GM19043 (cell line): ENCODE data around the gene ZDHHC7.

Experiments used
- ATAC-seq: cut with Tn5 transposase; IDR thresholded peaks from one replicate; pipeline ENCODE4 v1.9.1; 2021; ENCODE audit warnings: low read depth; ENCODE audit not compliant: unreplicated experiment

ZDHHC7 gene

DNA sequence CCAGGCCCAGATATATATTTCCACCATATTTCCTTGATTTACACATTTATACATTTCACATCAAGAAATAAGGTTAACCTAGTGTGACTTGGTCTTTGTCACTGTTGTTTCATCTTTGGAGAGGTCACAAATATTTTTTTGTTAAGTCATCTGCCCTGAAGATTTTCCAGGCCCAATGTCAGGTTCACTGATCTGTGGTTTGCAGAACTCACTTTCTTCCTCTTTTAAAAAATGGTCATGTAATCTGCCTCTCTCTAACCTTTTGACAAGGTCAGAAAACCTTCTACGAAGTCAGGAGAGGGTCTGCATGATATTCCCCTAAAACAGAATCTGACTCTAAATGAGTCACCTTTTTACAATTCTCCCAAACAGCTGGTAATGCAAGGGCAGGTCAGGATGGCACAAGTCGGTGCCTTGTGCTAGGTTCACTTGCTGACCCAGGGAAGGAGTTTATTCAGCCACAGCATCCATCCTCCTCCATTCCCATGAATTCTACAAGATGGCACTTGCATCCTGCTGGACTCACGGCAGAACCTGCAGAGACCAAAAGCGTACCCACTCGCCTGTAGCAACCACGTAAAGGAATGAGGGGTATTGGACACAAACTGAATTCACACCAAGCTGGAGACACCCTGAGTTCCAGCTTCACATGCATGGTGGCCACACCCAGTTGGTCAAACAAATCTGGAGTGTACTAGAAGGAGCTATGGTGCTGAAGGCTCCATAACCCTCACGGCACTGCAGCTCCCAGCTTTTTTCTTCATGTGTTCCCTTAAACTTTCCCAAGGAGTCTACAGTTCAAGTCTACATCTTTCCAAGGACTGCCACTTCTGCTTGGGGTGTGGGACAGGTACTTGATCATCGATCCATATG lies 14.7 kb upstream of the ZDHHC7 start:
- no peak for ATAC-seq

- ATAC-seq: no peak
Observed at GRCh38 chr16:85019659-85020245, 8.4 kb upstream of the ZDHHC7 start.

DNA sequence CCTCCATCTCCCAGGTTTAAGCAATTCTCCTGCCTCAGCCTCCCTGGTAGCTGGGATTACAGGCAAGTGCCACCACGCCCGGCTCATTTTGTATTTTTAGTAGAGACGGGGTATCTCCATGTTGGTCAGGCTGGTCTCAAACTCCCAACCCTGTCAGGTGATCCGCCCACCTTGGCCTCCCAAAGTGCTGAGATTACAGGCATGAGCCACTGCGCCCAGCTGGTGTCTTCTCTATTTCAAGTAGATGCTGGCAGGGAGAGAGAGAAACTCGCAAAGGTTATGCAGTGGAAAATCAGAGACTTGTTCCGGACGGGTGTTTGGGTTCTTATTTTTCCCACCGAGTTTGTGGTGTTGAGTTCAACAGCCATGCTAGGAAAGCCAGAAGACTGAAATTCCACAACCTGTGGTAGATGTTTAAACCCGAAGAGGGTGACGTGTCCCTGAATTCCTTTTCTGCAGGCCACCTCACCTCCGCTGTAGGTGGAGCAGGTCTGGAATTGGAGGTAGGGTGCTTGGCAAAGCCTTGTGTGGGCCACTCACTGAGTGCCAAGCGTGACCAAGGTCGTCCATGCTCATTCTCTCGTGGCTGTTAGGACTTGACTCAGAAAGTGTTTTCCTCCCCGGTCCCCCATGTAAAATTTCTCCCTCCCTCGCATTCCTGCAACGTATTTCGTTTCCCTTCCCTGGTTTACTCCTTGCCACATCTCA lies 7.3 kb upstream of the ZDHHC7 start:
- ATAC-seq: no peak

- ATAC-seq: no peak
Observed at GRCh38 chr16:85017633-85018032, 6.3 kb upstream of the ZDHHC7 start.

GRCh38 chr16:85017151-85017550 lies 5.8 kb upstream of the ZDHHC7 start:
- ATAC-seq: peak; percentile 63

- no peak for ATAC-seq
Observed at GRCh38 chr16:85015481-85016187, 4.3 kb upstream of the ZDHHC7 start.

GRCh38 chr16:85014311-85014710 lies 3.0 kb upstream of the ZDHHC7 start:
- no peak for ATAC-seq

DNA sequence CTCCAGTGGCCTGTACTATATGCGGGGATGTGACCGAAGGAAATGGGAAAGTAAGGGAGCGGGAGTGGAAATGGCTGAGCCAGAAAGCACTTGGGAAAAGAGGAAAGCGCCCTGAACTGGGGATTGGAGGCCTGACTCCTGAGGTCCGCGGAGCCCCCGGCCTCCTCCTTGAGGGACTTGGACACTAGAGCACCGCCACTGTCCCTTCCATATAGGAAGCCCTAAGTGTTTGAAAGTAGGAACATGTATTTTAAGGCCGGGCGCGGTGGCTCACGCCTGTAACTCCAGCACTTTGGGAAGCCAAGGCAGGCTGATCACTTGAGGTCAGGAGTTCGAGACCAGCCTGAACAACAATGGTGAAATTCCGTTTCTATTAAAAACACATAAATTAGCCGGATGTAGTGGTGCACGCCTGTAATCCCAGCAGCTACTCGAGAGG lies 530 bp upstream of the ZDHHC7 start:
- ATAC-seq: no peak

DNA sequence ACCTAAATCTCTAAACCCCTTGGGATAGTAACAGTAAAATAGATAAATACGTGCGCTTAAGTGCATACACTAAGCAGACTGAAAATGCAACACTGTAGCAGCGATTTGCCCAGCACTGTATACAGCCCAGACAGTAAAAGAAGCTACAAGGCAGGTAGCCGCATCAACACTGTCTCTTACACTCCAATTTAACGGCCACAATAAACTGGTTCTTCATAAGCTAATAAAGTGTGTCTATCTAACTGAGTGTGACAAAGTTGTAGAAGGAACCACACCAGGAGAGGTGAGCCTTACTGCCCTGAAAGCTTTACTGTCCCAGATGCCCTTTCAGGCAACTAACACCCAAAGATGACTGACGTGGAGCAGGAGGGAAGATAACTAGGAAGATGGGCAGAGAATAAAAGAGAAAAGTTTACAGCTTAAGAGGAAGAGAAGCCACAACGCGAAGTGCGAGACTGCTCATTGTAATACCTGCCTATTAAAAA lies 847 bp downstream of the ZDHHC7 start:
- no peak for ATAC-seq

GRCh38 chr16:85008271-85008670 lies 3.1 kb downstream of the ZDHHC7 start:
- no peak for ATAC-seq

DNA sequence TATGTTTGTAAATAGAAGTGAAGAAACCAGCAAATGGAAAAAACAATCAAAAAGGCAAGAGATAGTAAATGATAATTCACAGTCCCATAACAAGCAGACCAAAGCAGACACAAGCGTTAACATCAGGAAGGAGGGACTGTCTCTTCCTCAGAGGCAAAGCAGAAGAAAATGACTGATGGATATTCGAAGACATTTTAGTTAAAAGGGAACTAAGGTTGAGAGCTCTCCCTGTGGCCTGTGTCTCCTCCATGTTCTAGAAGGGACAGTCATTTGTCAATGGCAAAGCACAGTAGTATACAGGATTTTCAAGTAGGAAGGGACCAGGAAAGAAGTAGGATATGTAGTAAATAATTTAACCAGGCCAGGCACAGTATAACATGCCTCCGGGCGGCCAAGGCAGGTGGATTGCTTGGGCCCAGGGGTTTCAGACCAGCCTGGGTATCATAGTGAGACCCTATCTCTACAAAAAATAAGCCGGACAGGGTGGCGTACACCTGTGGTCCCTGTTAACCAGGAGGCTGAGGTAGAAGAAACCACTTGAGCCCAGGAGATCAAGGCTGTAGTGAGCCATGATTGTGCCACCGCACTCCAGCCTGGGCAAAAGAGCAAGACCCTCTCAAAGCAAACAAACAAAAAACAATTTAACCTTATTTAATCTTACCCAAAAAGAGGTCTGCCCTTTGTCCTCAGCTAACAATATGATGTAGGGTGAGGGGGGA lies 3.7 kb downstream of the ZDHHC7 start:
- ATAC-seq: no peak

DNA sequence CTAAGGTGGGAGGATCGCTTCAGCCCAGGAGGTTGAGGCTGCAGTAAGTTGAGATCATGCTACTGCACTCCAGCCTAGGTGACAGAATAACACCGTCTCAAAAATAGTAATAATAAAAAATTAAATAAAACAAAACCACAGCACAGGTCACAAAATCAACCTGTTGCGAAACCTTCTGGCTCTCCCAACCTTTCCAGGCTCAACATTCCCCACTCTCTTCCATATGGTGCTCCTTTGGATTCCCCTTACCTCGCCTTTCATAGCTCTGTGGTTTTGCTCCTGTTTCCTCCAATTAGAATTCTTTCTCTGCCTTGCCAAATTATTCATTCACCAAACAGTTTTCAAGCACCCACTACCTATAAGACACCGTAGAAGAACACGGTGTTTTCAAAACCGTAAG lies 4.7 kb downstream of the ZDHHC7 start:
- ATAC-seq: no peak

GRCh38 chr16:85005285-85006069 lies 5.9 kb downstream of the ZDHHC7 start:
- ATAC-seq: no peak

GRCh38 chr16:85004587-85005205 lies 6.6 kb downstream of the ZDHHC7 start:
- ATAC-seq: no peak

DNA sequence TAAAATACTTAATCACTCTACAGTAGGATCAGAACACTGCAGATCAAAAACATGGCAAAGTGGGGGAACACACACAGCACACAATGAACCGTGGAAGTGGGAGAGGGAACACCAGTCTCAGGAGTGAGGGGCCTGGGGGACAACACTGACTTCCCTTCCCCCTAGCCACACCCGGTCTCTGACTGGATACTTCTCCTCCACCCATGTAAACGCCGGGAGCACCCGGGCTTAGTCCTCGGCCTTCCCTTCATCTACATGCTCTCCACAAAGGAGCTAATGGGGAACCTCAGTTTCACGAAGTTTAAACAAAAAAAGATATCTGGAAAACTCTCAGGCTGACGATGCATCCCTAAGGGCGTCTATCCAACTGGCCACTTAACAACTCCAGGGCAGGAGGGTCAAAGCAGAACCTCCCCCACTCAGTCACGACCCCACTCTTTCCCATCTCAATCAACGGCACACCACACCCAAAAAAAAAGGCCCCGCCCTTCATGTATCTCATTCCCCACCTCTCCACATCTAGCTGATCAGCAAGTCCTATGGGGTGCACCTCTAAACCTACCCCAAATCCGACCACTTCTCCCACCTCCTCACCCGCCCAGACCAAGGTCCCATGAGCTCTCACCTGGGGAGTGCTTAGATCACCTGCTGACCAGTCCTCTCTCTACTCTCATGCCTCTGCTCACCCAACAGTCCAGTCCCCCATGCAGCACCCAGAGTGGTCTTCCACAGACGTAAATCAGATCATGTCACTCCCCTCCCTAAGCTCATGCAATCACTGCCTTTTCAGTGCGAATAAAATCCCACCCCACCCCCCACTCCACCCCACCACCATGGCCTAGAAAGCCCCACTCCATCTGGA lies 7.4 kb downstream of the ZDHHC7 start:
- no peak for ATAC-seq

- no peak for ATAC-seq
Observed at GRCh38 chr16:85003076-85003475, 8.3 kb downstream of the ZDHHC7 start.

- no peak for ATAC-seq
Observed at GRCh38 chr16:85002608-85003007, 8.7 kb downstream of the ZDHHC7 start.

DNA sequence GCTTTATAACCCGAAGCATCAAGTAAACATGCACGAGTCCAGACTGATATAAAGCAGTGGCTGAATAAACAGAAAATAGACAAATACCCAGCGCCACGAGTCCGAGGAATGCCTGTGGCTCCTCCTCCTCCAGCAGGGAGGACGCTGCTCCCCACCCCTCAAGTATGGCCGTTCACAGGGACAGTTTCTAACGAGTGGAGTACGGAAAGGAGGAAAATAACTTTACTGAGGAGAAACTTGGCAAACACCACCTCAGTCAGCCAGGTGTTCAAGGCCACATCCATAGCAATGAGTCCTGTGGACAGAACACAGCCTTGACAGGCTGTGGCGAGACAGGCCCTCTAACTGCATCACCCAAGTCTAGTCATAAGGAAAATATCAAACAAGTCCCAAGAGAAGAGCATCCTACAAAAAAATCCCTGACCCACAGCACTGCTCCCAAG lies 9.2 kb downstream of the ZDHHC7 start:
- no peak for ATAC-seq
